ENCODE results near the gene NT5DC3.
"Not testable (repeated sequence)": the region's sequence is repeated elsewhere in the genome, so short reads cannot be mapped to it uniquely, and the experiment has no call there.

Gene NT5DC3

GRCh38 chr12:103832048-103832997, 8.7 kb downstream of the NT5DC3 start:
- DNase-seq: no peak

GRCh38 chr12:103830730-103831320, 10.2 kb downstream of the NT5DC3 start:
- no peak for DNase-seq

GRCh38 chr12:103830025-103830725, 10.9 kb downstream of the NT5DC3 start:
- DNase-seq: no peak

- no peak for DNase-seq
These were observed 11.9 kb downstream of the NT5DC3 start for GRCh38 chr12:103829092-103829491.

- DNase-seq: no peak
These were observed 13.1 kb downstream of the NT5DC3 start for GRCh38 chr12:103827911-103828391.

GRCh38 chr12:103824845-103825244, 16.2 kb downstream of the NT5DC3 start:
- no peak for DNase-seq

- no peak for DNase-seq
These were observed 16.7 kb downstream of the NT5DC3 start for GRCh38 chr12:103824290-103824689.

- no peak for DNase-seq
These were observed 17.2 kb downstream of the NT5DC3 start for GRCh38 chr12:103823871-103824270.

GRCh38 chr12:103821773-103822172, 19.3 kb downstream of the NT5DC3 start:
- no peak for DNase-seq

GRCh38 chr12:103820881-103821489, 20.0 kb downstream of the NT5DC3 start:
- DNase-seq: no peak

- no peak for DNase-seq
These were observed 20.7 kb downstream of the NT5DC3 start for GRCh38 chr12:103820361-103820760.

- no peak for DNase-seq
These were observed 21.1 kb downstream of the NT5DC3 start for GRCh38 chr12:103819892-103820291.

GRCh38 chr12:103819312-103819711, 21.7 kb downstream of the NT5DC3 start:
- DNase-seq: no peak

GRCh38 chr12:103817791-103818190, 23.2 kb downstream of the NT5DC3 start:
- no peak for DNase-seq

- DNase-seq: no peak
These were observed 24.4 kb downstream of the NT5DC3 start for GRCh38 chr12:103816663-103817062.

- no peak for DNase-seq
These were observed 26.6 kb downstream of the NT5DC3 start for GRCh38 chr12:103814436-103814835.

- no peak for DNase-seq
These were observed 27.1 kb downstream of the NT5DC3 start for GRCh38 chr12:103813949-103814348.

- DNase-seq: no peak
These were observed 27.6 kb downstream of the NT5DC3 start for GRCh38 chr12:103813426-103813825.

- no peak for DNase-seq
These were observed 28.2 kb downstream of the NT5DC3 start for GRCh38 chr12:103812789-103813188.

- no peak for DNase-seq
These were observed 29.2 kb downstream of the NT5DC3 start for GRCh38 chr12:103811791-103812190.

GRCh38 chr12:103810111-103810510, 30.9 kb downstream of the NT5DC3 start:
- no peak for DNase-seq

- not testable (repeated sequence) for DNase-seq
These were observed 31.4 kb downstream of the NT5DC3 start for GRCh38 chr12:103809639-103810038.

GRCh38 chr12:103809154-103809553, 31.9 kb downstream of the NT5DC3 start:
- DNase-seq: no peak
